Keratinocyte (primary cell): ENCODE results near the gene ADAMTS13. TPM values are rescaled to one million over a fixed set of nuclear protein-coding genes. Genes with fewer than 3 reads are reported as not detected.

Source experiments
- DNase-seq: peaks from one replicate; pipeline ENCODE4 v3.0.0-alpha.2; 2011; ENCODE audit warnings: low read depth, missing footprints, low spot score
- FAIRE-seq: peaks from 2 replicates; lab custom pipeline; 2011; peaks lifted over from hg19 to GRCh38; lab: Jason Lieb, UNC
- H2AFZ ChIP-seq: 2 replicates; pipeline ENCODE4 v1.6.0; 2012; ENCODE audit warnings: low read length, control low read depth, inconsistent platforms; ENCODE audit not compliant: control insufficient read depth
- H3K27ac ChIP-seq: 2 replicates; pipeline ENCODE4 v1.5.1; 2011; ENCODE audit warnings: low read length; ENCODE audit not compliant: control insufficient read depth, insufficient read depth
- H3K27me3 ChIP-seq: 3 replicates; pipeline ENCODE4 v1.6.0; 2011; ENCODE audit warnings: low read length; ENCODE audit not compliant: control insufficient read depth, insufficient read depth; ENCODE audit errors: extremely low read depth
- H3K36me3 ChIP-seq, 2 experiments: 2 replicates in 1 of 2; 3 replicates in 1 of 2; pipeline ENCODE4 v1.5.1; 2011; ENCODE audit warnings: low read length in 2 of 2, mild to moderate bottlenecking in 1 of 2; ENCODE audit not compliant: control insufficient read depth in 2 of 2, insufficient read depth in 2 of 2; ENCODE audit errors: extremely low read depth in 1 of 2
- H3K4me1 ChIP-seq: 3 replicates; pipeline ENCODE4 v1.5.1; 2011; ENCODE audit warnings: low read length; ENCODE audit not compliant: control insufficient read depth, insufficient read depth; ENCODE audit errors: extremely low read depth
- H3K4me2 ChIP-seq: 3 replicates; pipeline ENCODE4 v1.6.0; 2011; ENCODE audit warnings: low read depth, low read length; ENCODE audit not compliant: control insufficient read depth, insufficient read depth; ENCODE audit errors: extremely low read depth
- H3K4me3 ChIP-seq, 3 experiments: fragments of 200-600 bp in 1 of 3; sonication (generic) in 1 of 3; 2 replicates in 2 of 3; 3 replicates in 1 of 3; pipeline ENCODE4 v1.5.1; 2011 to 2016; ENCODE audit warnings: low read length in 3 of 3, mild to moderate bottlenecking in 3 of 3, control low read depth in 2 of 3, inconsistent platforms in 1 of 3, low read depth in 1 of 3, mixed read lengths in 1 of 3, mixed run types in 1 of 3, moderate library complexity in 1 of 3; ENCODE audit not compliant: control insufficient read depth in 2 of 3, insufficient read depth in 2 of 3; ENCODE audit errors: extremely low read depth in 1 of 3
- H3K79me2 ChIP-seq: 2 replicates; pipeline ENCODE4 v1.6.0; 2012; ENCODE audit warnings: low read length; ENCODE audit not compliant: control insufficient read depth, insufficient read depth
- H3K9ac ChIP-seq: 3 replicates; pipeline ENCODE4 v1.6.0; 2011; ENCODE audit warnings: low read length; ENCODE audit not compliant: control insufficient read depth, insufficient read depth; ENCODE audit errors: extremely low read depth
- H3K9me1 ChIP-seq: 3 replicates; pipeline ENCODE4 v1.6.0; 2011; ENCODE audit warnings: low read length; ENCODE audit not compliant: control insufficient read depth, insufficient read depth; ENCODE audit errors: extremely low read depth
- H3K9me3 ChIP-seq: 2 replicates; pipeline ENCODE4 v1.5.1; 2012; ENCODE audit warnings: low read depth, low read length; ENCODE audit not compliant: control insufficient read depth
- H4K20me1 ChIP-seq: 3 replicates; pipeline ENCODE4 v1.6.0; 2011; ENCODE audit warnings: low read length; ENCODE audit not compliant: control insufficient read depth, insufficient read depth; ENCODE audit errors: extremely low read depth
- CTCF ChIP-seq, 3 experiments: IDR thresholded peaks in 1 of 3; conservative IDR thresholded peaks in 1 of 3; optimal IDR thresholded peaks in 1 of 3; 2 replicates in 2 of 3; 3 replicates in 1 of 3; pipeline versions ENCODE3 to v1.5.1; 2011; ENCODE audit warnings: low read length in 3 of 3, mild to moderate bottlenecking in 3 of 3, moderate library complexity in 2 of 3, control low read depth in 1 of 3, inconsistent platforms in 1 of 3; ENCODE audit not compliant: insufficient read depth in 2 of 3; ENCODE audit errors: extremely low read depth in 1 of 3
- EZH2 ChIP-seq: IDR thresholded peaks from one replicate; pipeline ENCODE4 v1.6.1; 2012; ENCODE audit warnings: inconsistent platforms, mild to moderate bottlenecking, low read length, moderate library complexity
- dilution Hi-C: fragments of 300-500 bp; cut with MboI; formaldehyde crosslinking; loops from one replicate; pipeline ENCODE4 v1.7.0; 2020; ENCODE audit warnings: low sequenced_read_pairs; ENCODE audit not compliant: extremely low pct_ligation_motif_present
- polyA plus RNA-seq, 5 experiments: library from polyadenylated mRNA; depleted of rRNA in 3 of 5; stranded (reverse) in 3 of 5; stranded (forward) in 1 of 5; unstranded in 1 of 5; fragments of >200 nt; gene quantifications; 1 replicate in 1 of 5; 2 replicates in 3 of 5; 3 replicates in 1 of 5; pipeline versions ENCODE4 v1.2.1 to v1.2.3, GENCODE V29; 2011 to 2012; ENCODE audit warnings: missing spikeins in 2 of 5, low read depth in 1 of 5, low replicate concordance in 1 of 5

Gene ADAMTS13
- polyA plus RNA-seq, 1 donor (not counting 4 experiments of a cell fraction or from before 2014, with no cell fraction given), result 1.1 TPM

GRCh38 chr9:133493428-133493827 lies 71.3 kb downstream of the ADAMTS13 start:
- dilution Hi-C loops, result no loop called here

GRCh38 chr9:133493845-133494540 lies 71.8 kb downstream of the ADAMTS13 start:
- Histone ChIP-seq H3K27me3 (peaks cover 18% of the 10 kb centered on the region), H3K79me2 (no peaks in the 10 kb centered on the region), H3K27ac (no peak overlapping the region), H3K36me3 (no peaks in the 10 kb centered on the region), H3K9me1 (no peaks in the 10 kb centered on the region), H3K4me1 (peaks cover 12% of the 10 kb centered on the region), H3K9me3 (no peaks in the 10 kb centered on the region), H3K9ac (no peak overlapping the region), H2AFZ (no peak overlapping the region), H4K20me1 (no peaks in the 10 kb centered on the region), H3K4me2 (no peak overlapping the region), H3K4me3 (no peak overlapping the region)
- TF ChIP-seq CTCF (optimal IDR thresholded peaks at IDR 0.05 in 1 of 3, IDR thresholded peaks at IDR 0.05 in 1 of 3, conservative IDR thresholded peaks at IDR 0.05 in 1 of 3; ENCODE audit: extremely low read depth in 1 of 3, insufficient read depth in 2 of 3, low read length in 3 of 3) (no peak), EZH2 (no peak)
- DNase-seq (no peak), FAIRE-seq (no peak)
- dilution Hi-C loops, result no loop called here

More at GRCh38 chr9:133493428-133493827, 71.3 kb downstream of the ADAMTS13 start:
- H3K27ac ChIP-seq, result no peak overlapping the region
- TF ChIP-seq EZH2 (no peak), CTCF (optimal IDR thresholded peaks at IDR 0.05 in 1 of 3, IDR thresholded peaks at IDR 0.05 in 1 of 3, conservative IDR thresholded peaks at IDR 0.05 in 1 of 3; ENCODE audit: extremely low read depth in 1 of 3, insufficient read depth in 2 of 3, low read length in 3 of 3) (no peak)
- H3K36me3 ChIP-seq, result no peaks in the 10 kb centered on the region
- H3K79me2 ChIP-seq, result no peaks in the 10 kb centered on the region
- DNase-seq (no peak), FAIRE-seq (no peak)
- H3K4me3 ChIP-seq, result no peak overlapping the region
- peaks cover 14% of the 10 kb centered on the region for H3K27me3 ChIP-seq
- no peaks in the 10 kb centered on the region for H3K9me3 ChIP-seq
- peaks cover 12% of the 10 kb centered on the region for H3K4me1 ChIP-seq
- H2AFZ ChIP-seq, result no peak overlapping the region
- H3K9ac ChIP-seq, result no peak overlapping the region
- no peaks in the 10 kb centered on the region for H3K9me1 ChIP-seq
- no peak overlapping the region for H3K4me2 ChIP-seq
- H4K20me1 ChIP-seq, result no peaks in the 10 kb centered on the region
